Brain microvascular endothelial cell (primary cell): ENCODE measurements around the gene MAD1L1.

Experiments used
- DNase-seq: peaks from one replicate; pipeline ENCODE4 v3.0.0-alpha.2; 2020
- H3K27ac ChIP-seq: fragments of 250-450 bp; sonication (Bioruptor Pico); 2 replicates; pipeline ENCODE4 v1.5.1; 2020; ENCODE audit warnings: mild to moderate bottlenecking, moderate library complexity
- H3K27me3 ChIP-seq: fragments of 250-450 bp; sonication (Bioruptor Pico); replicated peaks from 2 replicates; pipeline ENCODE4 v1.5.1; 2020; ENCODE audit warnings: mild to moderate bottlenecking
- H3K36me3 ChIP-seq: fragments of 250-450 bp; sonication (Bioruptor Pico); replicated peaks from 2 replicates; pipeline ENCODE4 v1.5.1; 2020; ENCODE audit warnings: mild to moderate bottlenecking
- H3K4me3 ChIP-seq: 2 replicates; pipeline ENCODE4 v1.5.1; 2011; ENCODE audit warnings: low read depth, mild to moderate bottlenecking, control low read depth, low read length, moderate library complexity
- CTCF ChIP-seq: IDR thresholded peaks from 2 replicates; pipeline ENCODE4 v1.5.1; 2011; ENCODE audit warnings: low read depth, mild to moderate bottlenecking, moderate library complexity, low read length, control low read depth, inconsistent platforms; ENCODE audit errors: missing control alignments
- in situ Hi-C: cut with HindIII; loops from 2 replicates; pipeline ENCODE4 v1.10.0; 2017; ENCODE audit warnings: low sequenced_read_pairs, low pct_ligation_motif_present

MAD1L1 gene

GRCh38 chr7:2055956-2056355 lies 176.8 kb downstream of the MAD1L1 start:
- no peak overlapping the region for H3K27ac ChIP-seq
- TF ChIP-seq CTCF: no peak
- in situ Hi-C loops: no loop called here
- no peaks in the 10 kb centered on the region for H3K27me3 ChIP-seq
- no peak overlapping the region for H3K4me3 ChIP-seq
- no peaks in the 10 kb centered on the region for H3K36me3 ChIP-seq
- DNase-seq: no peak

- Histone ChIP-seq H3K36me3 (no peaks in the 10 kb centered on the region), H3K27me3 (no peaks in the 10 kb centered on the region), H3K27ac (no peak overlapping the region), H3K4me3 (no peak overlapping the region)
- no peak for TF ChIP-seq CTCF
- in situ Hi-C loops: no loop called here
- DNase-seq: no peak
These were observed 177.8 kb downstream of the MAD1L1 start for GRCh38 chr7:2054927-2055326.

- H3K36me3 ChIP-seq: no peaks in the 10 kb centered on the region
- in situ Hi-C loops: no loop called here
- H3K4me3 ChIP-seq: no peak overlapping the region
- H3K27ac ChIP-seq: no peak overlapping the region
- no peak for TF ChIP-seq CTCF
- DNase-seq: no peak
- no peaks in the 10 kb centered on the region for H3K27me3 ChIP-seq
These were observed 179.3 kb downstream of the MAD1L1 start for GRCh38 chr7:2053395-2053794.

- TF ChIP-seq CTCF: no peak
- in situ Hi-C loops: no loop called here
- Histone ChIP-seq H3K4me3 (no peak overlapping the region), H3K27ac (no peak overlapping the region), H3K27me3 (no peaks in the 10 kb centered on the region), H3K36me3 (no peaks in the 10 kb centered on the region)
- no peak for DNase-seq
These were observed 180.1 kb downstream of the MAD1L1 start for GRCh38 chr7:2052657-2053048.

GRCh38 chr7:2051707-2052656 lies 180.8 kb downstream of the MAD1L1 start:
- H3K36me3 ChIP-seq: no peaks in the 10 kb centered on the region
- in situ Hi-C loops: no loop called here
- no peak for TF ChIP-seq CTCF
- H3K27ac ChIP-seq: no peak overlapping the region
- no peak for DNase-seq
- no peak overlapping the region for H3K4me3 ChIP-seq
- H3K27me3 ChIP-seq: no peaks in the 10 kb centered on the region

GRCh38 chr7:2050511-2050866 lies 182.3 kb downstream of the MAD1L1 start:
- Histone ChIP-seq H3K27ac (no peak overlapping the region), H3K27me3 (no peaks in the 10 kb centered on the region), H3K4me3 (no peak overlapping the region), H3K36me3 (no peaks in the 10 kb centered on the region)
- no peak for DNase-seq
- in situ Hi-C loops: no loop called here
- TF ChIP-seq CTCF: no peak
